ENCODE measurements around the gene WDR70. TPM values are rescaled to one million over a fixed set of nuclear protein-coding genes. Genes with fewer than 3 reads are reported as not detected.
A peak's percentile ranks its signal among the peaks of the same experiment; 100 is the strongest.
"Not testable (repeated sequence)": the region's sequence is repeated elsewhere in the genome, so short reads cannot be mapped to it uniquely, and the experiment has no call there.

The WDR70 gene
- polyA plus RNA-seq, 4 donors, result 45.5 to 57.2 (median 55.1) TPM

DNA sequence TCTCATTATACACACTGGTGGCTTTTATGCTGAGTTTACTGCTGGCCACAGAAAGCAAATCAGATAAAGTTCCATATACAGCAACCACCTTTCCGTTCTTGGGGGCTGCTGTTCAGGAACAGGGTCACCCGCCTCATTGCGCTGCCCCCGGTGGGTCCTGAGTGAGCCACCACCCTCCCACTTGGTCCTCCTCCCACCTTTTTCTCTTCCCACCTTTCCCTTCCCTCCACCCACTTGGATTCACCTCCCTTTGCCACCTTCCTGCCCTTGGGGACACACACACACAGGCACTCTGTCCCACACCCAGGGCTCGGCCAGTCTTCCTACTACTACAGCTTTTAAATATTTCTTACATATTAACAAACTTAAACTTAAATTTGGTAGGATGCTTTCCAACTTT, 127.6 kb downstream of the WDR70 start:
- DNase-seq (ENCODE audit: low read depth in 4 of 4, low spot score in 3 of 4), result no peak

DNA sequence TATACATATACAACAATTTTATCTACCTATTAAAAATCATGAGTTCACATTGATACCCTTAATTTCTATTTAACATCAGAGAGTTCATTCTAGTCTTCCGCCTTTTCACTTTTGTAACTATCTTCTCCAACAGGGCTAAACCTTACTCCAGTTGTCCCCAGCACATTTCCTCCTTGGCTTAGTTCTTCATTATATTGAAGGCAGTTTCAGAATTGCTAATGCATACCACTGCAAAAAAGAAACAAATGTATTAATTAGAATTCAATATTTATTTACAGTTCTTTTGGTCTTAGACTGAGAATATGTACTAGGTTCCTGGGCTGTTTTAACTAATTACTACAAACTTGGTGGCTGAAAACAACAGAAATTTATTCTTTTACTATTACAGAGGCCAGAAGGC, 132.5 kb downstream of the WDR70 start:
- no peak for DNase-seq (ENCODE audit: low read depth in 4 of 4, low spot score in 3 of 4)

DNA sequence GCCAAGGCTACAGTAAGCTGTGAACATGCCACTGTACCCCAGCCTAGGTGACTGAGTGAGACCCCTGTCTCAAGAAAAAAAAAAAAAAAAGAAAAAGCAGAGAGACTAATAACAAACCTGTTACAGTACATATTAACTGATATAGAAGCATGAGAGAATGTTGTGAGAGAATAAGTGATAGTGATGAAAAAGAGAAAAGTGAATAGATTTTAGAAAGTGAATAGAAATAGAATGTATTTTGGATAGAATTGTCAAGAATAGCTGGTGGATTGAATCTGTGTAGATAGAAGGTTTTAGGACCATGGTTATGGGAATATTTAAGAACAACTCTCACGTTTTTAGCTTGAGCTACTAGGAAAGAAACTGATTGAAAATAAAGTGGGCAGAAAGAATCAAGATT, 135.8 kb downstream of the WDR70 start:
- no peak for DNase-seq (ENCODE audit: low read depth in 4 of 4, low spot score in 3 of 4)

DNA sequence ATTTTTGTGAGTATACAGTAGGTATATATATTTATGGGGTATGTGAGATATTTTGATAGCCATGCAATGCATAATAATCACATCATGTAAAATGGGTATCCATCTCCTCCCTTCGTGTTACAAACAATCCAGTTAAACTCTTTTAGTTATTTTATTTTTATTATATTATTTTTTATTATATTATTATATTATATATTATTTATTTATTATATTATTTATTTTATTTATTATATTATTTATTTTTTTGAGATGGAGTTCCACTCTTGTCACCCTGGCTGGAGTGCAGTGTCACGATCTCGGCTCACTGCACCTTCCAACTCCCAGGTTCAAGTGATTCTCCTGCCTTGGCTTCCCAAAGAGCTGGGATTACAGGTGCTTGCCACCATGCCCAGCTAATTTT, 138.6 kb downstream of the WDR70 start:
- no peak for DNase-seq (ENCODE audit: low read depth in 4 of 4, low spot score in 3 of 4)

DNA sequence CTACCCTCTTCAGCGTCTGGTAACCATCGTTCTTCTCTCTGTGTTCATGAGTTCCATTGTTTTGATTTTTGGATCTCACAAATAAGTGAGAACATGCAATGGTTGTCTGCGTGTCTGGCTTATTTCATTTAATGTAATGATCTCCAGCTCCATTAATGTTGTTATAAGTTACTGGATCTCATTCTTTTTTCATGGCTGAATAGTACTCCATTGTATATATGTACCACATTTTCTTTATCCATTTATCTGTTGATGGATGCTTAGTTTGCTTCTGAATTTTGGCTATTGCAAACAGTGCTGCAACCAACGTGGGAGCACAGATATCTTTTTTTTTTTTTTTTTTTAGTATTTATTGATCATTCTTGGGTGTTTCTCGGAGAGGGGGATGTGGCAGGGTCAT, 139.2 kb downstream of the WDR70 start:
- not testable (repeated sequence) for DNase-seq (ENCODE audit: low read depth in 4 of 4, low spot score in 3 of 4)

DNA sequence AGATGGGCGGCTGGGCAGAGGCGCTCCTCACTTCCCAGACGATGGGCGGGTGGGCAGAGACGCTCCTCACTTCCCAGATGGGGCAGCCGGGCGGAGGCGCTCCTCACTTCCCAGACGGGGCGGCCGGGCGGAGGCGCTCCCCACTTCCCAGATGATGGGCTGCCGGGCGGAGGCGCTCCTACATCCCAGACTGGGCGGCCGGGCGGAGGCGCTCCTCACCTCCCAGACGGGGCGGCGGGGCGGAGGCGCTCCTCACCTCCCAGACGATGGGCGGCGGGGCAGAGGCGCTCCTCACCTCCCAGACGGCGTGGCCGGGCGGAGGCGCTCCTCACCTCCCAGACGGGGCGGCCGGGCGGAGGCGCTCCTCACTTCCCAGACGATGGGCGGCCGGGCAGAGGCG, 140.2 kb downstream of the WDR70 start:
- no peak for DNase-seq (ENCODE audit: low read depth in 4 of 4, low spot score in 3 of 4)

DNA sequence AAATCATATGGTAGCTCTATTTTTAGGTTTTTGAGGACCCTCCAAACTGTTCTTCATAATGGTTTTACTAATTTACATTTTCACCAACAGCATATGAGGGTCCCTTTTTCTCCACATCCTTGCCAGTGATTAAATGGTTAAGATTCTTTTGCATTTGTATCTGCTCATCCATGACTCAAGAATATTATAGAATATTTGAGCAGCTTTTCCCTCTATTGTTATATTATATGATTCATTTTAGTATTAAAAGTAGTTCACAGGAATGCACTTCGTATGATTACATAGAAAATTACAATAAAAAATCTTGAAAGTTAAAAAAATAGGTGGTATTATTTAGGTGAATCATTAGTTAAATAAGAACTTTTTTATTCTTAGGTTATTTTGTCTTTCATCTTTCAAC, 140.7 kb downstream of the WDR70 start:
- no peak for DNase-seq (ENCODE audit: low read depth in 4 of 4, low spot score in 3 of 4)

DNA sequence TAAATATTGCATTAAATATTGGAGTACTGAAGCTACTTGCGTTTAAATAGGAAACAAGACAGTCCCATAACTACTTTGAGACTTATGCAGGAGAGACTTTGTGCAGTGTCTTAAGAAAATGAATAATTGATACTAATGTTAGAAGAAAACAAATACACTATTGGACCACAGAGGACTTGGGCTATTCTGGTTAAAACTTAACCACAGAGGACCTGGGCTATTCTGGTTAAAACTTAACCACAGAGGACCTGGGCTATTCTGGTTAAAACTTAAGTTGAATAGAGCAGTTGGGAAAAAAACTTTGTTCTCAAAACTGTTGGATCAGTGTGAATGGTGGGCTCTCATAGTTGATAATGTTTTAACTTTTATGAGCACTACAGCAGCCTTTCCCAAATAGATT, 141.7 kb downstream of the WDR70 start:
- no peak for DNase-seq (ENCODE audit: low read depth in 4 of 4, low spot score in 3 of 4)

DNA sequence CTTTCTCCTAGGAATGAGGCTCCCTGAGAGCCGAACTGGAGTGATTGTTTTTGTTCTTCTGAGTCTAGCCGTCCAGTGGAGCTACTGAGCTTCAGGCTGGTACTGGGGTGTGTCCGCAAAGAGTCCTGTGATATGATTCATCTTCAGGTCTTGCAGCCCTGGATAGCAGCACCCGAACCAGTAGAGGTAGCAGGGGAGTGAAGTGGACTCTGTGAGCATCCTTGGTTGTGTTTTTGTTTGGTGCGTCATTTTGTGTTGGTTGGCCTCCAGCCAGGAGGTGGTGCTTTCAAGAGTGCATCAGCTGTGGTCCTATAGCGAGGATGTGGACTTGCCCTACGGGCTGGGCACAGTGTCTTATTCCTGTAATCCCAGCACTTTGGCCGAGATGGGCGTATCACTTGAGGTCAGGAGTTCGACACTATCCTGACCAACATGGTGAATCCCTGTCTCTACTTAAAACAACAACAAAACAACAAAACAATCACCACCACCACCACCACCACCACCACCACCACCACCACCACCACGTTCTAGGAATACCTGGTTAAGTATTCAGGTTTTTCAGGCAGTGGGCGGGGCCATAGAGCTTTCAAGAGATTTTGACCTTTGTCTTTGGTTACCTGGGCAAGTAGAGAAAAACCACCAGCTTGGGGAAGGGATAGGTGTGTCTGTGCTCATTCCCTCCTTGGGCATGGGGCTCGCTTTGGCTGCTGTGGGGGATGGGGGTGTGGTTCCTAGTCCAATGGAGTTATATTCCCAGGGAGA, 154.0 kb downstream of the WDR70 start:
- no peak for DNase-seq (ENCODE audit: low read depth in 4 of 4, low spot score in 3 of 4)

DNA sequence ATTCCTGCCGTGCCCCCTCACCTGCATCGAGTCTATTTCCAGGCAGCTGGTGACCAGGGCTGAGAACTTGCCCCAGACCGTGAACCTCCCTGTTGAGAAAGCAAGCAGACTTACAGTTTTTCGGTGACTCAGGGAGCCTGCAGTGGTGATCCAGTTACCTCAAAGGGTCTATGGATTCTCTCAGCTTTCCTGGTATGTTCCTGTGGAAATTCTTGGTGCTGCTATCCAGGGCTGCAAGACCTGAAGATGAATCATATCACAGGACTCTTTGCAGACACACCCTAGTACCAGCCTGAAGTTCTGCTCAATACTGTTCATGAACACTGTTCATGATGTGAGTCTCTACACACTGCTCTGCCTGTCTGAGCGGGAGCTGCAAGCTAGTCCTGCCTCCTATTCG, 154.7 kb downstream of the WDR70 start:
- DNase-seq (ENCODE audit: low read depth in 4 of 4, low spot score in 3 of 4), result no peak

DNA sequence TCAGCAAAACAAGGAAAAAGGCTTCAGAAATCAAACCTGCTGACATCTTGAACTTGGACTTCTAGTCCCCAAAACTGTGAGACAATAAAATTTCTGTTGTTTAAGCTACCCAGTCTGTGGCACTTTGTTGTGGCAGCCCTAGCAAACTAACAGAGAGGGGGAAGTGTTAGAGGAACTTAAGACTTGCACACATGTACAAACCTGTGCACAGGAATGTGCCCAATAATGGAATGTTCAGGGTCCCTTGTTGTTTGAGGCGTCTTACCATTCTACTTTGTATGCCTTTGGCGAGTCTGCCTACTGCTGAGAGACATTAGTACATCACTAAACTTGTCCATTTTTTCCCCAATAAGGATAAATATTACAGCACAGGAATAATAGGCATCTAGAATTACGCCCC, 160.3 kb downstream of the WDR70 start:
- DNase-seq (ENCODE audit: low read depth in 4 of 4, low spot score in 3 of 4), result no peak

DNA sequence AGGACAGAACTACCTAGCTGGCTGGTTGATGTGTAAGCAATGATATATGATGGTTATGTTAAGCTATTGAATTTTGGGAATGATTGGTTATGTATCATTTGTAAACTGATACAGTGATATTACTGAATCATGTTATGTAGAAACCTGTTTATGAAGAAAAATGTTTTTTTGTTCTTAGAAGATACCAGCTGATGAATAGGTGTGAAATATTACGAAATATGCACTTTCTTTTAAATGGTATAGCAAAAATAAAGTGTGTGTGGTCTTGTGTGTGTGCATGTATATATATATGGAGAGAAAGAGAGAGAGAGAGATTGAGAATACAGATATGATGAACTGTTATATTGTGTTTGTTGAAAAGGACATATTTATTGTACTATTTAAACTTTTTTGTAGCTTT, 164.1 kb downstream of the WDR70 start:
- no peak for DNase-seq (ENCODE audit: low read depth in 4 of 4, low spot score in 3 of 4)

DNA sequence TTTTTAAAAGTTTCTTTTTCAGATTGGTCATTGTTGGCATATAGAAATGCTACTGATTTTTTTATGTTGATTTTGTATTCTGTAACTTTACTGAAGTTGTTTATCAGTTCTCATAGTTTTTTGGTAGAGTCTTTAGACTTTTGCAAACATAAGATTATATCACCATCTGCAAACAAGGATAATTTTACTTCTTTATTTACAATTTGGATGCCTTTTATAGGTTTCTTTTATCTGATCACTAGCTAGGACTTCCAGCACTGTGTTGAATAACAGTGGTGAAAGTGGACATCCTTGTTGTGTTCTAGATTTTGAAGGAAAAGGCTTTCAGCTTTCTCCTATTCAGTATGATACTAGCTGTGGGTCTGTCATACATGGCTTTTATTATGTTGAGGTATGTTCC, 170.3 kb downstream of the WDR70 start:
- DNase-seq (ENCODE audit: low read depth in 4 of 4, low spot score in 3 of 4), result no peak

DNA sequence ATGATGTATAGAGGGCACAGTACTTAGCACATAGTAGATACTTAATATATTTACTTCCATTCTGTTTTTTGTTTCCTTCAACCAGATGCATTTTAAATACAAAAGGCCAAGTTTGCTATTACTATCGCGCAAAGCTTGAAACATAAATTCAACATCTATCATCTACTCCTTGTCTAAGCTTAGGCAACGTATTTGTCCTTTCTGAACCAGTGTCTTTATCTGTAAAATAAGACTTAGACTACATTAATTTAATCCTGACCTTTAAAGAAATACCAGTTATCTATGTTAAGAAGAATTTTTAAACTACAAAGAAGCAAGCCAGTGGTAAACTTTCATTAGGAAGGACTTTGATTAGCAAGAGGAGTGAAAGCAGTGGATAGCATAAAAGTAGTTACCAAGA, 173.0 kb downstream of the WDR70 start:
- DNase-seq (ENCODE audit: low read depth in 4 of 4, low spot score in 3 of 4), result no peak

DNA sequence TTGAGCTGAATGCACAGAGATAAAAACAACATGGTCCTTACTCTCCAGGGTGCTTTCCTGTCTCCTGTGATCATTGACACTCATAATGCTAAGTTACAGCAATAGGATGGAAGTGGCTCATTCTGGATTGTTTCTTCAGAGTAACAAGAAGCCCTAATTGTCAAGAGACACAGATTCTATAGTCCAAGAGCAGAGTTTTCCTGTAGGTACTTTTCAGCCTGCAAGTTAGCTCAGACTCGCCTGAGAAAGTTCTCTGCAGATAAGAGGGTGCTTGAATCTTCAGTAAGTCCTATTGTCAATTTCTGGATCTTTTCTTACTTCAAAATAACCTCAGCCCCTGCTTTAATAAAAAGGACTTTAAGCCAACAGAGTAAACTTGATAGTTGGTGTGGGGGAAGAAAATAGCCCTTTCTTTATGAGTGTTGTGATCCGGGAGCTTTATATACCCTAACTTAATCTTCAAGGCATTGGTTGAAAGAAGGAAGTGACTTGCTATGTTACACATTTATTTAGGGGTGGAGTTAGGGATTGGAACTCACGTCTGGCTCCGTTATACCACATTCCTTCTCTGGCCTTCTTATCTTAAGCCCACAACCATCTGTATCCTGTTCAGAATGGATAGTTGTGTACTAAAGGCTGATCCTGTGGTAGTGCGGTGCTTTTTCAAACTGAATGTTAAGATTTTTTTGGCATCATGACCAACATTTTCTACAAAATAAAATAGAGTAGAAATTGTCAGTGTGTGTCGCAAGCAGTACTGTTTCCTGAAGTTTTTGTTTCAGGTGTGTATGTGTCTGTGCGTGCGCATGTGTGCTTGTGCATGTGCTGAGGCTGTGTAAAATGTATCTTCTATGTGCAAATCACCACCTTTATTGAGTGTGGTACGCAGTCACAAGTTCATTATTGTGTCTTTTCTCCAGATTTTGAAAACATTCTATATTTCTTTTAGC, 173.9 kb downstream of the WDR70 start:
- peak in 1 of 4 donors; percentile 2 for DNase-seq (ENCODE audit: low read depth in 4 of 4, low spot score in 3 of 4)

DNA sequence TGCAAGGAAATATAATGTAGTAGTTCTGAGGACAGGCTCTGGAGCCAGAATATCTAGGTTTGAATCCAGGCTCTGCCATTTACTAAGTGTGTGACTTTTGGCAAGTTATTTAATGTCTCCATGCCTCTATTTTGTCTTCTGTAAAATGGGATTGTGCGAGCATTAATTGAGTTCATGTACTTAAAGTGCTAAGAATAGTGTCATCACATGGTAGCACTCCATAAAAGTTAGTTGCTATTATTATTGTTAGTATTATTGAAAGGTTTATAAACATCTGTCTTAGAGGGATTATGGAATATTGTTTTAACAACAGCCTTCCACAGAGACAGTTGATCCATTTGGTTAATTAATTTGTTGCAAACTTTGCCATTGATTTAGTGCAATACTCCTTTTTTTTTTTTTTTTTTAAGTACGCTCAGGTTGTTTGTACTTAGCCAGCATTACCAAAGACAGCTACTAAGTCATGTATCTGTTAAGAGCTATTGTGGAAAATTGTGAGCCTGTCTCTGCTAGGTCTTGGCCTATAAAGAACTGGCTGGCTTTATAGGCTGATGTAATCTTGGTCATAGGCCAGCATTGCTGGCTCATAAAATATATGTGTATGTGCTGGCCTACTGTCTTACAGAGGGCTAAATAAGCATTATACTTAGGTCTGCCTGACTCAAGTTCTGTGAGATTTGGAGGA, 174.7 kb downstream of the WDR70 start:
- DNase-seq (ENCODE audit: low read depth in 4 of 4, low spot score in 3 of 4), result no peak

DNA sequence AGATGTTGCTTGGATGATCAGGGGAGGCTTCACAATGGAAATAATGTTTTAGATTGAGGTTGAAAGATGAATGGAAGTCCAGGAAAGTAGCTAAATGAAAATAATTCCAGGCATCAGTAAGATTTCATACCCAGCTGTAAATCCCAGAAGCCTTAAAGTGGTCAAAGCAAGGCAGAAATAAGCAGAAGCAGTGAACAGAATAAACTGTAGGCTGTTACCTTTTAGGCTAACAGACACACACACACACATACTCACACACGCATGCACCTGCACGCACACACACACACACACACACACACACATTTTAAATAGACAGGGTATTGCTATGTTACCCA, 175.3 kb downstream of the WDR70 start:
- DNase-seq (ENCODE audit: low read depth in 4 of 4, low spot score in 3 of 4), result no peak

DNA sequence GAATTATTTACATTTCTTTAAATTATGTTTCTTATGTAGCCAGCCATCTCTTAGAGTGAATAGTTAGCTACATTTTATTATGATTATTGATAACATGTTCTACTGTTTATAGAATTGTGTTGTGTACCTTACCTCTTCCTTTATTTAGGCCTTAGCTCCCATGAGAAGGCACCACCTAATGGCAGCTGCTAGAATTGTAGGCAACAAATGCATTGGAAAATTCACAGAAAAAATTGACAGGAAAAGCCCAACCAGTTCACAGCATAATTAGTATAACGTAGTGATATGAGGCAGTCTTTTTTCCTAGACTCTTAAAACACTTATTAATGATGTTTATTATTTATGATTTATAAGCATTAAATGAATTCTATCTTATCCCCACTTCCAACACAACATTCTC, 175.8 kb downstream of the WDR70 start:
- no peak for DNase-seq (ENCODE audit: low read depth in 4 of 4, low spot score in 3 of 4)

DNA sequence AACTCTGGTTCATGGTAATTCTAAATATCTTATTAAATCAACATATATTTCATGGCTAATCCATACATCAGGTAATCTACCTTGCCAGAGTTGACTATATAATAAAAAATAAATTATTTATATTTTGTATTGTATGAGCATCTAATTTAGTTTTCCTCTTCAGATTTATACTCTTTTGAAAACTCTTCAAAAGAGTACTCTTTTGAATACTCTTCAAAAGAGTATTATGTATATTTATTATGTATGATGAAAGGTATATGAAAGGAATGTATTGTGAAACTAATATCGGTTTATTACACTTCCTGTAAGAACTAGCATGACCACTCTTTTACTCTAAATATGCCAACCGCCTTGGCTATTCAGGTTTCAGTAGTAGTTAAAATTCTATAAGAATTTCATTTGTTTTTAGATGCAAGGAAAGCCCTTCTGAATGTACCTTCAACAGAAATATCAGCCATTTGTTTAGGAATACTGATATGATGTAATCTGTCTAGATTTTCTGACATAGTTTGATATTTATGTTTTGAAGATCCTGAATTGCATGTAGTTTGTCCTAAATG, 178.7 kb downstream of the WDR70 start:
- no peak for DNase-seq (ENCODE audit: low read depth in 4 of 4, low spot score in 3 of 4)

DNA sequence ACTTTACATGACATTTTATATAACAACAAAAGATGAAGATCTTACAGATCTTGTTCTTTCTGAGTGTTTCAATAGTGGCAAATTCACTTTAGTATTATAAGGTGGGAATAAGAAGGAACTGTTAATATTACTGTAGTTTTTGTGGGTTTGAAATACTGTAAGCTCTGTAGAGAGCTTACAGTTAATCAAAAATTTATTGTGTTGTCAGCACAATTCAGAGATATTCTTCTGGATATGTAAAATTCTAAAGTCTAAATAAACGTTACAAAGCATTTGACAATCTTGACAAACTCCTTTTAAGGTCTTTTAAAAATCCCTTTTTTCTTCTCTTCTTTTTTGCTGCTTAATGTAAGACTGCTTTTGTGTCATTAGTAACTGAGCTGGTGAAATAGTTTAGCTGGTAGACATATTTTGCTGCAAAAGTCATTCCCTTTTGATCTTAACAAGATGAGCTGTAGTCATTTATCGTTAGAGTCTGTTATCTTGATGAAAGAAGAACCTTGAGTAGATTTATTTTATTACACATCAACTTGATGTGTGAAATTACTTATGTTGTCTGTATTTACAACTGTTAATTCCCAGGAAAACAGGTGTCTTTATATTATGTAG, 186.0 kb downstream of the WDR70 start:
- no peak for DNase-seq (ENCODE audit: low read depth in 4 of 4, low spot score in 3 of 4)

DNA sequence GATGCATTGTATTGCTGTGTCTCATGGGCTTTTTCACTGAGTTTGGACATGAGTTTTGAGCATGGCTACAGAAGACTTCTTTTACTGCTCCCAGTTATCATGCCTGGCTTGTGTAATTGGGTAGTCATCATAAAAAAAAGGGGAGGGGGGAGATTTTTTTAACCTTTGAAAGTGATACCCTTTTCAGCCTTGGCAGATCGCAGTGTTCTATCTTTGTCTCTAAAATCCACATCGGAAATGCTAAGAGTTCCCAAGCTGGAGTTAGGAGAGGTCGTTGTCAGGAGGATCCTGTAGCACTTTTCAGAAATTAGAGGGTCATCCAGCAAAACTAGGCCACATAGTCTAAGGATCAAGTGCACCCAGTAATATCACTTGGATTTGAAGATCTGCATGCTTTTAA, 188.4 kb downstream of the WDR70 start:
- DNase-seq (ENCODE audit: low read depth in 4 of 4, low spot score in 3 of 4), result no peak
